Glomerular visceral epithelial cell (primary cell): ENCODE measurements around the gene TULP4.
"Not testable (repeated sequence)": the region's sequence is repeated elsewhere in the genome, so short reads cannot be mapped to it uniquely, and the experiment has no call there.

Experiments
- DNase-seq: peaks from one replicate; pipeline ENCODE4 v3.0.0-alpha.2; 2016; ENCODE audit errors: extremely low spot score

The TULP4 gene

DNA sequence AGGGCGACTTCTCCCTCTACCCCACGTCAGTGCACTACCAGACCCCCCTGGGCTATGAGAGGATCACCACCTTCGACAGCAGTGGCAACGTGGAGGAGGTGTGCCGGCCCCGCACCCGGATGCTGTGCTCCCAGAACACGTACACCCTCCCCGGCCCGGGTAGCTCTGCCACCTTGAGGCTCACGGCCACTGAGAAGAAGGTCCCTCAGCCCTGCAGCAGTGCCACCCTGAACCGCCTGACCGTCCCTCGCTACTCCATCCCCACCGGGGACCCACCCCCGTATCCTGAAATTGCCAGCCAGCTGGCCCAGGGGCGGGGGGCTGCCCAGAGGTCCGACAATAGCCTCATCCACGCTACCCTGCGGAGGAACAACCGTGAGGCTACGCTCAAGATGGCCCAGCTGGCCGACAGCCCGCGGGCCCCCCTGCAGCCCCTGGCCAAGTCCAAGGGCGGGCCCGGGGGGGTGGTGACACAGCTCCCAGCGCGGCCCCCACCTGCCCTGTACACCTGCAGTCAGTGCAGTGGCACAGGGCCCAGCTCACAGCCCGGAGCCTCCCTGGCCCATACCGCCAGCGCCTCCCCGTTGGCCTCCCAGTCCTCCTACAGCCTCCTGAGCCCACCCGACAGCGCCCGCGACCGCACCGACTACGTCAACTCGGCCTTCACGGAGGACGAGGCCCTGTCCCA lies 190.1 kb downstream of the TULP4 start:
- no peak for DNase-seq

DNA sequence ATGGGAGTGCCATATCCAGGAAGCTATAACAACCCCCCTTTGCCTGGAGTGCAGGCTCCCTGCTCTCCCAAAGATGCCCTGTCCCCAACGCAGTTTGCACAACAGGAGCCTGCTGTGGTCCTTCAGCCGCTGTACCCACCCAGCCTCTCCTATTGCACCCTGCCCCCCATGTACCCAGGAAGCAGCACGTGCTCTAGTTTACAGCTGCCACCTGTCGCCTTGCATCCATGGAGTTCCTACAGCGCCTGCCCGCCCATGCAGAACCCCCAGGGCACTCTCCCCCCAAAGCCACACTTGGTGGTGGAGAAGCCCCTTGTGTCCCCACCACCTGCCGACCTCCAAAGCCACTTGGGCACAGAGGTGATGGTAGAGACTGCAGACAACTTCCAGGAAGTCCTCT lies 191.0 kb downstream of the TULP4 start:
- no peak for DNase-seq

DNA sequence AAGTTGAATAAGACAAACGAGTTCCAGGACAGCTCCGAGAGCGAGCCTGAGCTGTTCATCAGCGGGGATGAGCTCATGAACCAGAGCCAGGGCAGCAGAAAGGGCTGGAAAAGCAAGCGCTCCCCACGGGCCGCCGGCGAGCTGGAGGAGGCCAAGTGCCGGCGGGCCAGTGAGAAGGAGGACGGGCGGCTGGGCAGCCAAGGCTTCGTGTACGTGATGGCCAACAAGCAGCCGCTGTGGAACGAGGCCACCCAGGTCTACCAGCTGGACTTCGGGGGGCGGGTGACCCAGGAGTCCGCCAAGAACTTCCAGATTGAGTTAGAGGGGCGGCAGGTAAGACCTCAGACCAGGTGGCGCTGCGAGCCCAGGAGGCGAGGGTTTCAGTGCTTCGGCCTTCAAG lies 191.6 kb downstream of the TULP4 start:
- no peak for DNase-seq

DNA sequence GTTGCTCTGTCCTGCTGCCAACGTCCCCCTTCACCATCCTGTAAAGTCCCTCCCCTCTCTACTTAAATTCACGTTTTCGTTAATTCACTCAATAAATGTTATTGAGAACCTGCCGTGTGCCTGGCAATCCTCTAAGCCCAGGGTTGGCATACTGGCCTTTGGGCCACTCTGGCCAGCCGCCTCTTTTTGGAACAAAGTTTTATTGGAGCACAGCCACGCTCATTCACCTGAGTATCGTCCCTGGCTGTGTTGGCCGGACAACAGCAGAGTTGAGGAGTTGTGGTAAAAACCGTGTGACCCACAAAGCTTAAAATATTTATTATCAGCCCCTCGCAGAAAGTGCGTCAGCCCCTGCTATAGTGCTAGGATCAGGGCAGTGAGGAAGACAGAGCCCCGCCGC lies 192.9 kb downstream of the TULP4 start:
- DNase-seq = no peak

DNA sequence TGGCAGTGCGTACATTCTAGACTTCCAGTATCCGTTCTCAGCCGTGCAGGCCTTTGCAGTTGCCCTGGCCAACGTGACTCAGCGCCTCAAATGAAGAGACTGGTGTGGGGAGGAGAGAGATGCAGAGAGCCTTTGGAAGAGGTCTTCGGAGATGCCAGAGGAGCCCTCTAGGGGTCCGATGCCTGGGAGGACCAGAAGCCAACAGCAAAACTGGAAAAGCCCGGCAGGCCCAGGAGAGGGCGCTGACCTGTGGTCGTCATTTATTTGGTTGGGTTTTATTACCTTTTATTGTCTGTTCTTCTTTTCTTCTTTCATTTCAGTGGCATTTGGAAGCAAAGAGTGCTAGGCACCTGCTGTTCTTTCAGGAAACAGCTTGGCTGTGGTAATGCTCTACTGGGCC lies 194.3 kb downstream of the TULP4 start:
- no peak for DNase-seq

DNA sequence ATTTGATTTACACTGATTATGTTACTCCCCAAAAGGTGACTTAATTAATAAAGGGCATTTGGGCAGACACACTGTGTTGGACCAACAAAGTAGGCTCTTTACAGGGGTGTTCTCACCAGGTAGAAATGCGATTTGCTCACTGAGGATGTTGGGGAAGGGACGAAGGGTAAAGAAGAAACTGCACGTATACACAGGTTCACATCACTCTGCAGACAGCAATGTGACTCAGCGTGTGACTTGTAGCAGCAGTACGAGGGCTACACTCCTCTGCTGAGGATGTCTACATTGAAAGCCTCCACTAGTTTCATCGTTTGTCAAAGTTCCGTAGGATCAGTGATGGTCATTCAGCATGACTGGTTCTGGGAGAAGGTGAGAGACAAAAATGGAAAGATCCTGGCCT lies 194.9 kb downstream of the TULP4 start:
- DNase-seq = no peak

DNA sequence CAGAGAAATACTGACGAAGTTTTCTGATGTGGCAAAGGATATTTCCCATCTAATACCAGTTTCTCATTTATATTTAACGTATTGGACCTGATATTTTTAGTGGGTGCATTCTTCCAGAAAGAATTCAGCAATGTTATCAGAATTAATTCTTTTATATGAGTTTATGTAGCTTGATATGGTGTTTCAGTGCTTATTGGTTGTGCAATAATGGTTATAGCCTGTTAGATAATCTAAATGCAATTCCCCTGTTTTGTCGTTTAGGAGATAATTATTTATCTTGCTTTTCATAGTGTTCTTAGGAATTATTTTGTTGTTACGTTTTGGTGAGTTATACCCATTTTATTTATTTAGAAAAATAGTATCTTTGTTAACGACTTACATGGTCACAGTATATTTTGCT lies 196.2 kb downstream of the TULP4 start:
- no peak for DNase-seq

DNA sequence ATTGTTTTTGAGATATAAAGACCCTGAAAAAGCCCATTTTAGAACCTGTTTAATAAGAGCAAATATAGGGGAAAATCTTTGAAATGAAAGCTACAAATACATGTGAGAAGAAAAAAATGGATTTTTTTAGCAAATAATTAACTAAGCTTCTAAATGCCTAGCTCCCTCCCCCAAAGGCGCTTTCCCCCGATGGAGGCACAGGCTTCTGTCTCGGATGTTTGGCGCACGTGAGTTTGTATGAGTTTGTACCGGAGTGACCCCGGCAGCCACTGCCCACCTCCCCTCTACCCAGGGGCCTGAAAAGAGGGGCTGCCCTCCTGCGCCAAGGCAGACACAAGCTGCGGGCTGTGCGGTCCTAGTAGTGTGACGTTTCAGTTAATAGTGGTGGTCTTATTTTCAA lies 197.2 kb downstream of the TULP4 start:
- DNase-seq = no peak

DNA sequence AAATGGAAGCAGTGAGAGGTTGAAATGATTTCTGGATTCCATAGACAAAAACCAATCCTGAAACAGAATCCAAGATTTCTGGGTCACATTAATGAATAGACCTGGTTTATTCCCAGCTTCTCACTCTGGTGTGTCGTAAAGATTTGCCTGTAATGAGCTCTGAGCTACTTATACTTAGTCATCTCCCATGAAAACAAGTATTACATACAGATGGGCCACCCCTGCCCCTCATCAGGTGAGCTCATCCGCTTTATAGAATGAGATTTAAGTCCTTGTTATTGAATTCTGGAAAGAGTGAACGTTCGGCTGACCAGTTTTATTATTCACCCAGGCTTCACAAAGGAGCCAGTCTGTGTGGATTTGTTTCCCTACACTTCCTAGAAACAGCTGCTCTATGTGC lies 200.5 kb downstream of the TULP4 start:
- DNase-seq = no peak

DNA sequence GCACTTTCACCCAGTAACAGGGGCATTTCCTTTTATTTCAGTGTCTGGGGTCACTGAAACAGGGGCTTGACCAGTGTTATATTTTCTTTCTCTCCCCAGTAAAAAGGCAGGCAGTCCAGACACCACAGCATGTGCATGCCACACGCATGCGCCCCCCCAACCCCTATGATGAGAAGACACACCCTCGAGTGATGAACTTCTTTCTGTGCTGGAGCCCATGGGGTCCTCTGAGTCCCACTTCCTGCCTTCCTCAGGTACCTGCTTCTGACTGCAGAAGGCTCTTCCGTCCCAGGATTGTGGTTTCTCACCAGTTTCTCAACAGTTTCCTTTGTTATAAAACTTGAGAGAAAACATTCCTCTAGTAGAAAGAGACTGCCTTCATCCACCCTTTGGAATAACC lies 201.9 kb downstream of the TULP4 start:
- DNase-seq = no peak

DNA sequence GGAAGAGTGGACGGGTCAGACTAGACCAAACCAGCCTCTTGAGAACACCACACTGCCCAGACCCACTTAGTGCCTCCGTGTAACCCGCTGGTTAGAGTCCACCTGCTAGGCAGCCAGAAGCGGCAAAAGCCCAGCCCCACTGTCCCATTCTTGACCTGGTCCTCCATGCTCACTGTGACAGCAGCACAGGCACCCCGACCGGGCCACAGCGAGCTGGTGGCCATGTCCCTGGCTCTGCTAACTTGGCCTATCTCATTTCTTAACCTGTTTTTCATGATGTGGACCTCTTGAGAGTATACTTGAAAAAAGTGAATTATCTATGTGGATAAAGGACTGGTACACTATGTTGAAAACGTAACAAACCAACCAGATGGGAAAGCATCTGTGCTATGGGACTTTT lies 202.7 kb downstream of the TULP4 start:
- no peak for DNase-seq

DNA sequence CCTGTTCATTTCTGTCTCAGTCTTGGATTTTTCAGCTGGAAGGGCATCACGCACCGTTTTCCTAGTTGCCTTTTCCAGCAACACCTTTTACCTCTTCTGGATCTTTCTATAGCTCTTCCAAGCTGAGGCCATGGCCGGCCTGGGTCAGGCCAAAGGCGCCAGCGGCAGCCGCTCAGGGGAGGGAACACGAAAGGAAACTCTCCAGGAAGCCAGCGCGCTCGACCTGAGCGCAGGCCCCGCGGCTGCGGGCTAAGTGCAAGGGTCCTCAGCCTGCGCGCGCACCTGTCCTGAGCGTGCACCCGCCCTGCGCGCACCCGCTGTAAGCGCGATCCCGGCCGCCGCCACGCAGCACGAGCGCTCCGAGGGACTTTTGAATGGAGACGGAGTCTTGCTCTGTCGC lies 203.8 kb downstream of the TULP4 start:
- no peak for DNase-seq

DNA sequence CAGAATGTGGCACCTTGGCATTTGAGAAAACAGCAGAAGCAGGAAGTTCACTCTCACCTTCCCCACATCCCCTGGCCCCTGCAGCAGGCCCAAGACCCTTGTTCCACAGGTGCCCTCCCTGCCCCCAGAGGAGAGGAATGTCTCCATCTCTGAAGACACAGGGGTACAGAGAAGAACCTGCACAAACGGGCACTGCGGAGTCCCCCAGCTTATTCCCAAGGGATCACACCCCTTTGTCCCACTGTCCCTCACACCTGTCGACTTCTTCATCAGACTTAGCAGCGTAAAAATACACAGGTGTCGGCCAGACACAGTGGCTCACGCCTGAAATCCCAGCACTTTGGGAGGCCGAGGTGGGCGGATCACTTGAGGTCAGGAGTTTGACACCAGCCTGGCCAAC lies 204.8 kb downstream of the TULP4 start:
- no peak for DNase-seq

DNA sequence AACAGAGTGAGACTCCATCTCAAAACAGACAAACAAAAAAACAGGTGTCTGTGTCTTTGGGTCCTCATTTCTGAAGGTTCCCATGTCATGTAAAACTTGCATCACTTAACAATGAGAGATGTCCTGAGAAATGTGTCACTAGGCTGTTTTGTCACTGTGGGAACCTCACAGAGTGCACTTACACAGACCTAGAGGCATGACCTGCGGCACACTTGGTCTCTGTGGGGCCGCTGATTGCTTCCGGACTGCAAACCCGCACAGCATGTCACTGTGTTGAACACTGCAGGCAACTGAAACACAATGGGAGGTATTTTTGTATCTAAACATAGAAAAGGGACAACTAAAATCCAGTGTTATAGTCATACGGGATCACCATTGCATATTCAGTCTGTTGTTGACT lies 205.3 kb downstream of the TULP4 start:
- no peak for DNase-seq

DNA sequence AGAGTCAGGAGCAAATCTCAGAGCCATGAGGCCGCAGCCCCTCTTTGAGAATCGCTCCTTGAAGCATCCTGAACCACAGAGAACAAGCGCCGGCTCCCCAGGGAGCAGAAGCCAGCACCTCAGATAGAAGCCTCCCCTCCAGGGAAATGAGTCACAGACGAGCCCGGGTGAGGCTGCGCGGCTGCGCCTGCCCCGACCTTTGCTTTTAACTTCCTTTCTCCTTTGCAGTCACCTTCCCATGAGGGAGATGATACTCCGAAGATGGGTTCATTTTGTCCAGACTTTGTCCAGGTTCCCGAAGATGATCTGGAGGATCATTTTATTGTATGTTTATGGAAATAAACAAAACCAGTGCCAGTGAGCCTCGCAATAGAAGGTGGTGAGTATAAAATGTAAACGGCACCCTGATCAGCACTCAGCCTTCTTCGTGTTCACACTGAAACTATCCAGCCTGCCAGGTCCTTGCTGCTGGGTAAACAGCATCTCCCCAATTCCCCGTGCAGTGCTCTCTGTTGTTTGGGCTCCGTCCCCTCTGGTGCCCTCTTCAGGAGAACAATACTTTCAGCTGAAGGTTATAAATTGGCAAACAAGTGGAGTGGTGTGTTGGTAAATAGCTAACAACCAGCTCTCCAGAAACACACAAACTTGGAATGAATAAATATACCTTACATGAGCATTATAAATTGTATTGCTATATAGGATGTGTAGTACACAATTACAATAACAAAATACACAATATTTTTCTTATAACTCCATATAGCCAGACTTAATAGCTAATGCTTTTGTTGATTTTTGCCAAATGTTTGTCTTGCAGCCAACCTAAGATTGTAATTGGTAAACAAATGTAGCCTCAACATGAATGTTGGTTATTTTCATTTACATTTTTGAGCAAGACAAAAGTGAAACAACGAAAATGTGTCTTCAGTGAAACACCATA lies 206.2 kb downstream of the TULP4 start:
- peak; percentile 78 for DNase-seq

DNA sequence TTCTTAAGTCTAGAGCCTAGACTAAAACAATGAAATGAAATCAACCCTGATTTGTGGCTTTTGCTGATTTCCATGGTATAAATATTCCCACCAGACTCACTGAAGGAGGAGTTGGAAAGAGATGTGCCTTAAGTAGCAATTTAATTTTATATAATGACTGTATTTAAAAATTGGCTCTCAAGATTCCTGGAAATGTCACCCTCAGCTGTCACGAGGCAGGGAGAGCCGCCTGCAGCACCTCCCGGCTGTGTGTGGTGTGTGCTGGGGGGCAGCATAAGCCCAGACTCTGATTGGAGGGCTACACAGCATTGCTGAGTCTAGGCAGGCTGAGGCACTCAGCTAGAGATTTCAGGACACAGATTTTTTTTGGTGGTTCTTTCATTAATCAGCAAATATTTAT lies 207.0 kb downstream of the TULP4 start:
- no peak for DNase-seq

DNA sequence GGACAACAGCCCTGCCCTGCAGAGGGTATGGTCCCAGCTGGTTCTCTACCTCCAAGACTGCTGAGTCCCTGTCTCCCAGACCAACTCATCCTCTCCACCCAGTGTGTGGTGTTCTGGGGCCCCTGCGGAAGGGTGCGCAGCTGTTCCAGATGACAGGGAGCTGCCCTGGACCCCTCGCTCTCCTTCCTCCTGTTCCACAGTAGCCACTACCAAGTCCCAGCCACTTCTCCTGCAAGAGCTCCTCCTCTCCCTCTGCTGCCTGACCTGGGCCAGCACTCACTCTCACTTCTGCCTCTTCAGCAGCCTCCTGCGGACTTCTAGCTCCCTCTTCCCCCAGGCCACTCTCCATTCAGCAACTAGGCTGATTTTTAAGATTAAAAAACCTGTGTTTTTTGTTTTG lies 207.5 kb downstream of the TULP4 start:
- DNase-seq = no peak

DNA sequence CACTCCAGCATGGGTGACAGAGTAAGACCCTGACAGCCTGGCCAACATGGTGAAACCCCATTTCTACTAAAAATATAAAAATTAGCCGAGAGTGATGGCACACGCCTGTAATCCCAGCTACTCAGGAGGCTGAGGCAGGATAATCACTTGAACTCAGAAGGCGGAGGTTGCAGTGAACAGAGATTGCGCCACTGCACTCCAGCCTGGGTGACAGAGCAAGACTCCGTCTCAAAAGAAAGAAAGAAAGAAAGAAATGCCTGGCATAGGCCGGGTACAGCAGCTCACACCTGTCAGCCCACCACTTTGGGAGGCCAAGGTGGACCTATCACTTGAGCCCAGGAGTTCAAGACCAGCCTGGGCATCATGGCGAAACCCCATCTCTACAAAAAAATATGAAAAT lies 208.7 kb downstream of the TULP4 start:
- DNase-seq = not testable (repeated sequence)

DNA sequence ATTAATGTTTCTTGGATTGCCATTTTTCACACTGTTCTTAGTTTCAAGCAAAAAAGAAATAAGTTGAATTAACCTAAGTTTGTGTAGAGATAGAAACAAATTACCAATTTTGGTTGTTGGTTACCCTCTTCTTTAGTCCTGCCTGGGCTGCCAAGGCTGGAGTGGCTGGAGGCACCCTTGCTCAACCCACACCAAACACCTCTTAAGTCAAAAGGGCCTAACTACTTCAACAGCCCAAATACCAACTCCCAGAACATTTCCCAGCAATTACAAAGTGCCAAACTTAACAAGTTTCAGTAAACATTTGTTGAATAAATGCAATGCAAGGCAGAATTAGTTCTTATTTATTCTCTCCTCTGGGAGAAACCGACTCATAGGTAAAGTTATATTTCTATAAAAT lies 209.5 kb downstream of the TULP4 start:
- no peak for DNase-seq

DNA sequence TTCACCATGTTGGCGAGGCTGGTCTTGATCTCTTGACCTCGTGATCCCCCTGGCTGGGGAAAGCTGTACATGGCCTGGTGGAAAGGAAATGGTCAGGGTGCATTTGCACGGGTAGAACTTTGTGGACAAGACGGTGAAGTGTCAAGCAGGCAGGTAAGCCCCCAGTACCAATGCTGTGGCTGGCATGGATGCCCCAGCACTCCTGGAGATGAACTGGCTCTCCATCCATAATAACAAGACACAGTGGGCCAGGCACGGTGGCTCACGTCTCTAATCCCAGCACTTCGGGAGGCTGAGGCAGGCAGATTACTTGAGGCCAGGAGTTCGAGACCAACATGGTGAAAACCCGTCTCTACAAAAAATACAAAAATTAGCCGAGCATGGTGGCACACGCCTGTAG lies 210.4 kb downstream of the TULP4 start:
- DNase-seq = no peak

DNA sequence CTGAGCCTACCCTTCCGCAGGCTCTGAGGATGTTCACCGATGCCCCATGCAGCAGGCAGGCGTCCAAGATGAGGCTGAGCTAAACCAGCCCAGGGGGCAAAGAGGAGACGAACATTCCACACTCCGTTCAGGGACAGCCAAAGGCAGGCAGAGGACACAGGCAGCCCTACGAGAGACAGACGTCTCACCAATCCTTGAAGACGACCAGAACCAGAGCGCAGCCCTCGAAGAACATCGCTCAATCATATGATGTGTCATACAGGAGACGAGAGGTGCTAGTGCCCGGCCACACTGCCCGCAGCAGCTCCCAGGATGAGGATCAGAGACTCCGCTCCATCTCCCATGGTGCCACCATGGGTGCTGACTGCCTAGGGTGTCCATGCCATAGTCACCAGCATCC lies 212.0 kb downstream of the TULP4 start:
- DNase-seq = no peak

DNA sequence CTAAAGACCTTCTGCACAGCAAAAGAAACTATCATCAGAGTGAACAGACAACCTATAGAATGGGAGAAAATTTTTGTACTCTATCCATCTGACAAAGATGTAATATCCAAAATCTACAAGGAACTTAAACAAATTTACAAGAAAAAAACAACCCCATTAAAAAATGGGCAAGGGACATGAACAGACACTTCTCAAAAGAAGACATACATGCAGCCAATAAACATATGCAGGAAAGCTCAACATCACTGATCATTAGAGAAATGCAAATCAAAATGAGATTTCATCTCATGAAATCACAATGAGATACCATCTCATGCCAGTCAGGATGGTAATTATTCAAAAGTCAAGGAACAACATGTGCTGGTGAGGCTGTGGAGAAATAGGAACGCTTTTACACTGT lies 215.6 kb downstream of the TULP4 start:
- DNase-seq = not testable (repeated sequence)

DNA sequence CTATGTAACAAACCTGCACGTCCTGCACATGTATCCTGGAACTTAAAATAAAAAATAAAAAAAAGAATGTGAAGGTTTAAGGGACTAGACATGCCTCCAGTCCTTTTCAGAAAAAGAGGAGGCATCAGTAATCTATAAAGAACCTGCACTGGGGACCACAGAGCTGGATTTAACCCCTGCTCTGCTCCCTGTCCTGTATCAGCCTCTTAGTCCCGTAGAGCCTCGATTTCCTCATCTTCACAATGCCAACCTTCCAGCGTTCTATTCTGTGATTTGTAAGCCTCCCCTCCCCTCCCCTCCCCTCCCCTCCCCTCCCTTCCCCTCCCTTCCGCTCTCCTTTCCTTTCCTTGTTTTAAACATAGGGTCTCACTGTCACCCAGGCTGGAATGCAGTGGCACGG lies 216.6 kb downstream of the TULP4 start:
- DNase-seq = no peak
